Mammary epithelial cell (primary cell): ENCODE data around the gene ST6GALNAC3.

Experiments
- CTCF ChIP-seq, 2 donors: IDR thresholded peaks in 1 of 2; conservative IDR thresholded peaks in 1 of 2; 2 replicates each; pipeline ENCODE4 v1.5.1; 2011 to 2012; ENCODE audit warnings: inconsistent platforms in 2 of 2, low read length in 2 of 2, mild to moderate bottlenecking in 2 of 2, control low read depth in 1 of 2, low read depth in 1 of 2; ENCODE audit not compliant: insufficient read depth in 1 of 2; ENCODE audit errors: extremely low read depth in 1 of 2
- EZH2 ChIP-seq: IDR thresholded peaks from 2 replicates; pipeline ENCODE4 v1.6.1; 2012; ENCODE audit warnings: low read length, inconsistent platforms, borderline replicate concordance

GRCh38 chr1:76337542-76338219 is 263.1 kb downstream of the ST6GALNAC3 start:
- no peak for TF ChIP-seq EZH2
- no peak for TF ChIP-seq CTCF (conservative IDR thresholded peaks at IDR 0.05 in 1 of 2, IDR thresholded peaks at IDR 0.05 in 1 of 2; ENCODE audit: extremely low read depth in 1 of 2, insufficient read depth in 1 of 2, low read depth in 1 of 2, low read length in 2 of 2)
